HG02852 (cell line): Measurements from ENCODE around the gene PPP2R1B.
"Not testable (repeated sequence)": the region's sequence is repeated elsewhere in the genome, so short reads cannot be mapped to it uniquely, and the experiment has no call there.

Experiments used
- ATAC-seq: cut with Tn5 transposase; IDR thresholded peaks from one replicate; pipeline ENCODE4 v1.9.1; 2021; ENCODE audit warnings: mild to moderate bottlenecking, moderate library complexity; ENCODE audit not compliant: unreplicated experiment

PPP2R1B gene

GRCh38 chr11:111784311-111784710, 18.1 kb upstream of the PPP2R1B start:
- not testable (repeated sequence) for ATAC-seq

GRCh38 chr11:111782109-111782741, 16.0 kb upstream of the PPP2R1B start:
- no peak for ATAC-seq

GRCh38 chr11:111779118-111779517, 12.9 kb upstream of the PPP2R1B start:
- no peak for ATAC-seq

GRCh38 chr11:111778047-111778558, 11.9 kb upstream of the PPP2R1B start:
- no peak for ATAC-seq

GRCh38 chr11:111777094-111778046, 11.2 kb upstream of the PPP2R1B start:
- peak; percentile 50 for ATAC-seq

GRCh38 chr11:111776398-111777093, 10.4 kb upstream of the PPP2R1B start:
- peak; percentile 97 for ATAC-seq

GRCh38 chr11:111774955-111775710, 8.9 kb upstream of the PPP2R1B start:
- ATAC-seq, result no peak

GRCh38 chr11:111772535-111772934, 6.3 kb upstream of the PPP2R1B start:
- ATAC-seq, result no peak

GRCh38 chr11:111771205-111771604, 5.0 kb upstream of the PPP2R1B start:
- ATAC-seq, result not testable (repeated sequence)

- ATAC-seq, result no peak
Measured at GRCh38 chr11:111770581-111771134, 4.5 kb upstream of the PPP2R1B start.

- no peak for ATAC-seq
Measured at GRCh38 chr11:111766834-111767142, 599 bp upstream of the PPP2R1B start.

- peak; percentile 40 for ATAC-seq
Measured at GRCh38 chr11:111765320-111765983, 737 bp downstream of the PPP2R1B start.

GRCh38 chr11:111764621-111765020, 1.6 kb downstream of the PPP2R1B start:
- ATAC-seq, result no peak

GRCh38 chr11:111762981-111763643, 3.1 kb downstream of the PPP2R1B start:
- ATAC-seq, result no peak

- ATAC-seq, result no peak
Measured at GRCh38 chr11:111762526-111762925, 3.7 kb downstream of the PPP2R1B start.

- no peak for ATAC-seq
Measured at GRCh38 chr11:111761036-111761435, 5.2 kb downstream of the PPP2R1B start.

- ATAC-seq, result no peak
Measured at GRCh38 chr11:111759778-111760407, 6.3 kb downstream of the PPP2R1B start.

- no peak for ATAC-seq
Measured at GRCh38 chr11:111759376-111759775, 6.8 kb downstream of the PPP2R1B start.

GRCh38 chr11:111756097-111756496, 10.1 kb downstream of the PPP2R1B start:
- no peak for ATAC-seq
